ENCODE data around the gene SNN.

The SNN gene

DNA sequence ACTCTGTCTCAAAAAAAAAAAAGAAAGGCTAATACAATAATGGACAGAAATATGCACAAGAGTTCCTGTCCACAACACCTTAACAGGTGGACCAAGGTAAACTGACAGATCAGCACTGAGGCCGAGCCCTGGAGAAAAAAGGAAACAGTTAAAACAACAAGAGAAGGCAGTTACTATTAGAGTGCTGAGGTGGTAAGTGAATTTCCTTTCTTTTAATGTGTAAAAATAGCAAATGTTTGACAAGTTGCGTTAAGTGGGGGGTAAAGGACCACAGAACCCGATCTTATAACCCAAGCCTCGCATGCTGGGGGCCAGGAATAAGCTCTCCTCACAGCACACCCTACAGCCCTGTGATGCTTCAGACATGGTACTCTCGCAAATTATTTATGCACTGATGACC is 49.6 kb downstream of the SNN start:
- Mint-ChIP-seq H3K9me3 (no peaks in the 10 kb centered on the region), H3K27ac (no peak overlapping the region), H3K4me3 (no peak overlapping the region), H3K4me1 (peaks cover 14% of the 10 kb centered on the region), H3K27me3 (no peaks in the 10 kb centered on the region)
- ATAC-seq (no peak), DNase-seq (no peak)

DNA sequence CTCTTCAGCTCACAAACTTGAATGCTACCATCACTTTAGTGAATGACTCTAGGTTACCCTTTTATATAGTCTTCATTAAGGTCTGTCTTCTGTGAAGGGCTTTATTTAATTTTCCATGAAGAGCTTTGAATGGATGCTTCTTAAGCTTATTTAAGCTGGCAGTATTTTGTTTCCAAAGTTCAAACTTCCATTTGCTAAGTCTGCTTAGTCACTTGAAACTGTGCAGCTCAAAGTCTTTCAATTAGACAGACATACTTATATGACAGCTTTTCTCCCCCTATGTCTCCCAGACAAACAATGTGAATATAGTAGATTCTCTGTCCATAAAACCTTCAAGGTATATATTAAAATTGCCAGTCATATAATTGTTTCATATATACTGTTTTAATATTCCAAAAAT is 50.9 kb downstream of the SNN start:
- Mint-ChIP-seq H3K4me1 (peaks cover 14% of the 10 kb centered on the region), H3K27ac (no peak overlapping the region), H3K9me3 (no peaks in the 10 kb centered on the region), H3K4me3 (no peak overlapping the region), H3K27me3 (no peaks in the 10 kb centered on the region)
- ATAC-seq = no peak
- DNase-seq = no peak

DNA sequence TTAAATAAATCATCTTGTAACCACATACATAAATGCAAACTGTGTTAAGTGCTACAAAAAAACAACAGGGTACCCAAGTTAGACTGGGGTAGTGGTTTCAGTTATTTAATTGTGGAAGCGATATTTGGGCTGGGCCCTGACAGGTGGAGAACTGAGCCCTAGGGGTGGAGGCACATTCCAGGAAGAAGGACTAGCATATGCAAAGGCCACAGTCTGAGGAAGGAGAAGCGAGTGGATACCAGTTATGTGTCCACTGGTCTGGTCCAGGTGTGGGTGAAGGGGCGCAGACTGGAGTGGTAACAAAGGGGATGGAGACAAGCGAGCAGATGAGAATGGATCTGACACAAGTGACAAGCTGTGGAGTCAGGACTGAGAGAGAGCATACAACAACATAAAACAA is 51.5 kb downstream of the SNN start:
- Mint-ChIP-seq H3K4me1 (peaks cover 14% of the 10 kb centered on the region), H3K27ac (peak overlapping the region in 1 of 2 donors; percentile 10), H3K9me3 (no peaks in the 10 kb centered on the region), H3K27me3 (no peaks in the 10 kb centered on the region), H3K4me3 (no peak overlapping the region)
- DNase-seq = no peak
- ATAC-seq = no peak

DNA sequence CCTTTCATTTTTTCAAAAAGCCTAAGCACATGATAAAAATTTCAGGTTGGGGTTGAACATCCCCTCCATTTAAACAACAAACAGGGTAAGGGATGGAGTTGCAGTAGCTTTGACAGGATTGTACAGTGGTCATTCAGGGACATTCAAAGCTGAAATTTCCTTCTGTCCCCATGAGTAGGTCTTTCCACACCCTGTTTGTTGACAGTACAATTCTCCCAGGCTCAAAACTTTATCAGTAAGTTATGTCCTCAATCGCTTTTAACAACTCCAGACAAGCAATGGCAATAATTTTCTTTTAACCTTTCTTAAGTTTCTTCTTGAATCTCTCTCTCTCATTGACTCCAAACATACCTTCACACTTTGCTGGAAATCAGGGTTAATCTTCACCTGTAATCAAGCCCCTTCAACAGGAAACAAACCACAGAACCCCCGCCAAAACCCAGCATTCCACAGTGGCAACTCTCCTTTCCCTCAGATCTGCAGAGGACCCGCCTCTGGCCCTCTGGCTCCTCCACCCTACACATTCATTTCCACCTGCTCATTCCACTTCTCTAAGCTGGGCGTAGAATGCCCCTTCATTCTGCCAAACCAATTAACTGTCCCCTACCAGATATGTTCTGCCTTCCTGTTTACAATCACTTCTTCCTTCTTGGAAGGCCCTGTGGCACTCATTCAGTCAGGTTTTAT is 53.7 kb downstream of the SNN start:
- no peak for ATAC-seq
- DNase-seq = no peak
- H3K9me3 Mint-ChIP-seq = no peaks in the 10 kb centered on the region
- peak overlapping the region in 1 of 2 donors; percentile 0 for H3K27ac Mint-ChIP-seq
- peaks cover 9% of the 10 kb centered on the region for H3K4me1 Mint-ChIP-seq
- H3K4me3 Mint-ChIP-seq = no peak overlapping the region
- H3K27me3 Mint-ChIP-seq = no peaks in the 10 kb centered on the region

DNA sequence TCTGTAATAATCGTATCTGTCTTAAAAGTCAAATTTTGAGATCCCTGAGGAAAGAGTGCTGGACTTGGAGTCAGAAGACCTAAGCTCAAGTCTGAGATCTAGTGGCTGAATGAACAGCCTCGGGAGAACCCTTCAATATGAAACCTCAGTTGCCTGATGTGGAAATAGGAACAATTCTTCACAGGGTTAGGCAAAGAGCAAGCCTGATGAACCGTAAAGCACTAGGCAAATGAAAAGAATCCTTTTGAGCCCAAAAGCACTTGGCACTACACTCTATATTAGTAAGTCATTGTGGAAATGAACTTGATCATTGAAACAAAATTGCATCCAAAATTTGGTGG is 54.2 kb downstream of the SNN start:
- Mint-ChIP-seq H3K27me3 (no peaks in the 10 kb centered on the region), H3K4me1 (peaks cover 7% of the 10 kb centered on the region), H3K27ac (peak overlapping the region in 1 of 2 donors; percentile 0), H3K4me3 (no peak overlapping the region), H3K9me3 (no peaks in the 10 kb centered on the region)
- DNase-seq (no peak), ATAC-seq (no peak)

DNA sequence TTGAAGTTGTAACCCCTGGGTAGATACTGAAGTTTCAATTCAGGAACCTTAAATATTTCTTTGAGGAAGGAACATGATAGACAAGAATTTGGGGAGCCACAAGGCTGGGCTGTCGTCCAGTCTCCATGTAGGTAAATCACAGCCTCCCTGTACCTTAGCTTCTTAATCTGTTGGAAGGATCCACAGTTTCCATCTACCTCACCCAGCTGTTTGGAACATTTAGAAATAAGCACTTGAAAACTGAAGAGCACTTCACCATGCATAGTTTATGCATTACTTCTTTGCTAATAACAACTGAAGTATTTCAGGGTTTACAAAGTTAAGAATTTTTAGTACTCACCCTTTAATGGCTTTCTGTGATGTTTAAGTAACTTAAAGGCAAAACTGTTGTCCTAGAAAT is 57.2 kb downstream of the SNN start:
- no peak overlapping the region for H3K4me3 Mint-ChIP-seq
- H3K27me3 Mint-ChIP-seq = no peaks in the 10 kb centered on the region
- peaks cover 24% of the 10 kb centered on the region for H3K4me1 Mint-ChIP-seq
- H3K9me3 Mint-ChIP-seq = no peaks in the 10 kb centered on the region
- no peak for ATAC-seq
- DNase-seq = no peak
- no peak overlapping the region for H3K27ac Mint-ChIP-seq

DNA sequence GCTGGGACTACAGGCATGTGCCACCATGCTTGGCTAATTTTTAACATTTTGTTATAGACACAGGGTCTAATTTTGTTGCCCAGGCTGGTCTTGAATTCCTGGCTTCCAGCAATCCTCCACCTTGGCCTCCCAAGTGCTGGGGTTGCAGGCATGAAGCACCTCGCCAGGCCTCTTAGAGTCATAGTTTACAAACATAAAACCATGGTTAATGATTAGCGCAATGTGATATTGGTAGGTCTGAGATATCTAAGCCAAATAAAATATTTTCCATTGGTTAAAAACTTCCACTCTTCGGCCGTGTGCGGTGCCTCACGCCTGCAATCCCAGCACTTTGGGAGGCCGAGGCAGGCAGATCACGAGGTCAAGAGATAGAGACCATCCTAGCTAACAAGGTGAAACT is 57.8 kb downstream of the SNN start:
- DNase-seq (no peak), ATAC-seq (no peak)
- H3K27ac Mint-ChIP-seq = no peak overlapping the region
- no peaks in the 10 kb centered on the region for H3K27me3 Mint-ChIP-seq
- H3K4me3 Mint-ChIP-seq = no peak overlapping the region
- H3K4me1 Mint-ChIP-seq = peaks cover 25% of the 10 kb centered on the region
- no peaks in the 10 kb centered on the region for H3K9me3 Mint-ChIP-seq

DNA sequence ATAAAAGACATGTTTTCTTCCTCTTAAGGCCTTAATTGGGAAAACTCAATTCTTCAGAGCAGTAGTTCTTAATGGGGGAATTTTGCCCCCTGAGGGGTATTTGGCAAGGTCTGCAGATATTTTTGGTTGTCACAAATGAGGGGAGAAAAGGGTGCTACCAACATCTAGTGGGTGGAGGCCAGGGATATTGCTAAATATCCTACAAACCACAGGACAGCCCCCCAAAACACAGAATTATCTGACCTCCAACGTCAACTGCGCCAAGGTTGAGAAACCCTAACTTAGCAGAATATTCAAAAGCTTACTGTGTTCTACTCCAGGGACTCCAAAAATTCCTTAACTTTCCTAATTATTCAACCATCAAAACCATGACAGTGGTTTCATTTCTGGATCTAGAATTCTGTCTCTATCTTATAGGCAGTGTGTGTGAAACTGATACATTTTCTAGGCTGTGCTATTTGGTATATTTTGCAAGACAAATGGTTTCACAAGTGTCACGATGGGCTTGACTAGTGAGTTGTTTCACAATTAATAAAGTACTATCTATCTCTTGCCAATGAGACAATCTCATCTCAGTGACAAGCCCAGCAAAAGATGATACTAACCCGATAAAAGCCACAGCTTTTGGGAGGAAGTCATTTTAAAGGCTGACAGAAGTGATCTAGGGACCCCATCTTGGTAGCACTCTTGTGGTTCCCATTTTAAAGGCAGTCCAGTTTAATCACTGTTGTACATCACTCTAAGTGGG is 59.7 kb downstream of the SNN start:
- H3K4me1 Mint-ChIP-seq = peaks cover 30% of the 10 kb centered on the region
- H3K9me3 Mint-ChIP-seq = no peaks in the 10 kb centered on the region
- no peaks in the 10 kb centered on the region for H3K27me3 Mint-ChIP-seq
- ATAC-seq = peak; percentile 76
- H3K27ac Mint-ChIP-seq = peak overlapping the region in 1 of 2 donors; percentile 40
- DNase-seq = no peak
- H3K4me3 Mint-ChIP-seq = no peak overlapping the region
